HG03196 (cell line): ENCODE measurements around the gene CRHR2.

Experiments used
- ATAC-seq: cut with Tn5 transposase; IDR thresholded peaks from one replicate; pipeline ENCODE4 v1.9.1; 2021; ENCODE audit not compliant: unreplicated experiment

The CRHR2 gene

DNA sequence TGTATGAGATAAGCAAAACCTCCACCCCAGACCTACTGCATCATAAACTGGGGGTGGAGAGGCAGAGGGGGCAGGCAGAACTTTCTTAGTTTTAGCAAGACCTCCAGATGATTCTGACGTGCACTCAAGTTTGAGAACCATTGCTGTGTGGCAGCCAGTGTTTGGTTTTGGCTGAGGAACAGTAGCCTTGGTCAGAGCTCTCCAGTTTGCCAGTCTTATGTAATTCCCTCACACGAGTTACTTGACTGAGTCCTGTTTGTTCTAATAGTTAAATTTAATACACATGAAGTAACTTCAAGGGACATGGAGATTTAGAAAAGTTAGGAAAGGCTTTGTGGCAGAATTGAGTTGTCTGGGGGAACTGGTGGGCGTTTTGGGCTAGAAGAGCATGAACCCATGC lies 49.0 kb downstream of the CRHR2 start:
- no peak for ATAC-seq

DNA sequence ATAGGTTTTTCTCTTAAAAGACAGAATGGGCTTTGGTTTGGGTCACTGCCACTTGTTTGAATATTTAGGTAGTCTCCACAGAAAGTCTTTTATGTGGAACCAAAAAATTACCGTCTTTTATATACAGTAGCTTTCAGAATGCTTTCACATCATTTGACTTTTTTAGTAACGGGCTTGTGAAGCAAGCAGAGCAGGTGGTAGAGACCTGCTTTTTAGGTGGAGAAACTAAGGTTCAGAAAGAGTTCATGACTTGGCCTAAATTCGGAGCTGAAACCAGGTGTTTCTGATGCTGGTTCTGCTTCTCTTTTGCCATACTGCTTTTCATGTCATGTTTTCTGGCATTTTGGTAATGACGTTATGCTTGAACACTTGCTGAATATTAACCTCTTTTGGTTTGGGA lies 51.3 kb downstream of the CRHR2 start:
- ATAC-seq = no peak

GRCh38 chr7:30627026-30627425 lies 55.2 kb downstream of the CRHR2 start:
- ATAC-seq = no peak

DNA sequence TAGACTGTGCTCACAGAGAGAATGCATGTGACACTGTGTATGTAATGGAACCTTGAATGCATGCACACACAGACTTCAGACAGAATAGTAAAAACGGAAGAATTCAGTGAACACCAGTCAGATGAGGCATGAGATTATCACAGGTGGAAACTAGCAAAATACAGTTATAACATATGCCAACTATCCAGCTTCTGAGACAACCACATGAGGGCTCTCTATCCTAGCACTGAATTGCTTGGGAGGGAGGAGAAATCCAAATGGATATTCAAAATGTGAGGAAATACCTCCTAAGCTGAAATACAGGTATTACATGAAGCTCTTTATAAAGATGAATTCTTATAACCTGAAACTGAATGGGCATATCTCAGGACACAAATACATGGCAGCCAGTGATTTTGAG lies 57.0 kb downstream of the CRHR2 start:
- ATAC-seq = no peak

DNA sequence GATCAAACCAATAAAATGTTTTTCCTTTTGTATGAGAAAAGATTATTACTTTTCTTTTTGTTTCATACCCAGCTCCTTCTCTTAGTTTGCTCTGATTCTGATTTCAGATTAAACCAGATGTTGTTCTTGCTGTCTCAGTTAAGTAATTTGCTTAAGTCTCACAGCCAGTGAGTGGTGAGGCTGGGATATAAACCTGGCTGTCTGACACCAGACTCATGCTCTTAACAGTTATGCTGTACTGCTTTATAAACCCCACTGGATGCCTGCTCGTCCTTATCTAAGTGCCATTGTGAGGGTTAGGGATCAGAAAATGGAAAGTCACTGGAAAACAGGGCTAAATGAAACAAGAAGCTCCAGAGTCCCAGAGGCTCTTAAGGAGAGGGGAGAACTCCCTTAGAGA lies 63.3 kb downstream of the CRHR2 start:
- no peak for ATAC-seq

DNA sequence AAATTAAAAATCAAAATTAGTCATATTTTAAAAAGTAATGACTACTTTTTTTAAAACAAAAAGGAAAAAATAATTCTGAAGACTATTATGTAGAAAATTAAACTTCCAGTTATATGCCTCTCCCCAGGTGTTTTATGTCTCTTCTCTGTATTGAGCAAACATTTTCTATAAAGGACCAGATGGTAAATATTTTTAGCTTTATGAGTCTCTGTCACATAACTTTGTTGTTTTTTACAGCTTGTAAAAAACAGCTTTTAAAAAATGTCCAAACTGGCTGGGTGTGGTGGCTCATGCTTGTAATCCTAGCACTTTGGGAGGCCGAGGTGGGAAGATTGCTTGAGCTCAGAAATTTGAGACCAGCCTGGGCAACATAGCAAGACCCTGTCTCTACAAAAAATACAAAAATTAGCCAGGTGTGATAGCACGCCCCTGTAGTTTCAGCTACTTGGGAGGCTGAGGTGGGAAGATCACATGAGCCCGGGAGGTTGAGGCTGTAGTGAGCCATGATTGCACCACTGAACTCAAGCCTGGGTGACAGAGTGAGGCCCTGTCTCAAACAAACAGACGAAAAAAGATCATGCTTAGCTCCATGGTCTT lies 64.1 kb downstream of the CRHR2 start:
- no peak for ATAC-seq

GRCh38 chr7:30617359-30617758 lies 64.9 kb downstream of the CRHR2 start:
- ATAC-seq = no peak

DNA sequence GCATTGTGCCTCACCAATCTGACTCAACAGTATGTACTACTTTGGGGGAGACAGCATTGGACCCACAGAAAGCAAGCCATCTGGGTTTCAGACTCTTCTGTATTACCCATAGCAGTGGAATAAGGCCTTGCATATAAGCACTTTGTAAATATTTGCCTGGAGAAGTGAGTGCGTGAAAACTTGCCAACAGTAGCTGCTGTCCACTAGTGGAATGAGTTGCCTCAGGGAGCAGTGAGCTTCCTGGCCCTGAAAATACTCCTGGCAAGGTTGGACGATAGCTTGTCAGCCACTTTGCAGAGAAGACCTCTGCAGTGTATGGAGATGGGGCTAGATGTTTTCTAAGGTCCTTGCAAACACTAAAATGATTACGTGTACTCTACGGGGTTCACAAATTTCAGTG lies 65.9 kb downstream of the CRHR2 start:
- no peak for ATAC-seq

- no peak for ATAC-seq
Measured at GRCh38 chr7:30613366-30614325, 68.6 kb downstream of the CRHR2 start.

DNA sequence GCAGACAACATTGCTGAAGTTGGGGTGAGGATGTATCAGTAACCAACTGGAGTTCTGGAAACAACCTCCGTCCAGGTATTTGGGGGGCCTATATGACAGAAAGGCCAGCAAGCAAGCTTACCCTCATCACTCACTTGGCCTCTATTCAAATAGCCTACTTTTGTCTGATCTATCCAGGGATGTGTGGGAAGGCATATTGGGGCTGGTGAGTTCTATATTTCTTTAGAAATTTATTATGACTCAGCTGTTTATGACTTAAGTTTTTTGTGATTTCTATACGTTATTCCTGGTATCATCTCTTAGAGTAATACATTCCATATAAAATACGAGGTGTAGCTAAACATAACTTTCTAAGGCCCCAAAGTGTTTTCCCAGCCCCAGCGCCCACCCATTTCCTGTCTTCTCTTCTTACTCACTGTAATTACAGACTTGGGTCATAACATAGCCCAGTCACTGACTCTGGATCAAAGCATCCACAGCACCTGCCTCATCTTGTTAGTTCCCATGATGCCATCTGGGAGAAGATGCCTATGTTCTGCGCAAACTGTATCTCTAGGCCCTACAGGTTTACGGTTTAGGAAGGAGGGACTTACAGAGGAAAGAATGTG lies 69.5 kb downstream of the CRHR2 start:
- ATAC-seq = no peak

- no peak for ATAC-seq
Measured at GRCh38 chr7:30605832-30606231, 76.4 kb downstream of the CRHR2 start.

- no peak for ATAC-seq
Measured at GRCh38 chr7:30604901-30605300, 77.4 kb downstream of the CRHR2 start.
